Measurements from ENCODE around the gene PLXNA4. TPM values are rescaled to one million over a fixed set of nuclear protein-coding genes. Genes with fewer than 3 reads are reported as not detected.

The PLXNA4 gene
- total and polyA plus RNA-seq, 2 experiments from 2014 or later, result 7.3 to 33.3 TPM

GRCh38 chr7:132388688-132389087, 187.6 kb downstream of the PLXNA4 start:
- no peak for DNase-seq (ENCODE audit: low read depth in 1 of 2, low spot score in 1 of 2)
- Histone ChIP-seq H3K27ac (no peak overlapping the region), H3K9me3 (ENCODE audit: low read depth) (no peaks in the 10 kb centered on the region), H3K27me3 (no peaks in the 10 kb centered on the region), H3K4me3 (no peak overlapping the region), H3K4me1 (ENCODE audit: low read depth) (peaks cover 9% of the 10 kb centered on the region), H3K36me3 (no peaks in the 10 kb centered on the region)
- TF ChIP-seq CTCF (IDR thresholded peaks at IDR 0.05; ENCODE audit: low read depth, low read length), result no peak

GRCh38 chr7:132387596-132387995, 188.7 kb downstream of the PLXNA4 start:
- H3K27ac ChIP-seq, result no peak overlapping the region
- DNase-seq (ENCODE audit: low read depth in 1 of 2, low spot score in 1 of 2), result no peak
- no peaks in the 10 kb centered on the region for H3K27me3 ChIP-seq
- H3K4me3 ChIP-seq, result no peak overlapping the region
- H3K36me3 ChIP-seq, result no peaks in the 10 kb centered on the region
- H3K4me1 ChIP-seq (ENCODE audit: low read depth), result peaks cover 9% of the 10 kb centered on the region
- H3K9me3 ChIP-seq (ENCODE audit: low read depth), result no peaks in the 10 kb centered on the region
- TF ChIP-seq CTCF (IDR thresholded peaks at IDR 0.05; ENCODE audit: low read depth, low read length), result no peak

- no peaks in the 10 kb centered on the region for H3K27me3 ChIP-seq
- peak; percentile 36 to 77 for DNase-seq (ENCODE audit: low read depth in 1 of 2, low spot score in 1 of 2)
- no peaks in the 10 kb centered on the region for H3K36me3 ChIP-seq
- no peak overlapping the region for H3K27ac ChIP-seq
- TF ChIP-seq CTCF (IDR thresholded peaks at IDR 0.05; ENCODE audit: low read depth, low read length), result no peak
- no peaks in the 10 kb centered on the region for H3K9me3 ChIP-seq (ENCODE audit: low read depth)
- H3K4me1 ChIP-seq (ENCODE audit: low read depth), result peaks cover 20% of the 10 kb centered on the region
- H3K4me3 ChIP-seq, result no peak overlapping the region
Observed at GRCh38 chr7:132386201-132386681, 190.0 kb downstream of the PLXNA4 start.

- H3K9me3 ChIP-seq (ENCODE audit: low read depth), result no peaks in the 10 kb centered on the region
- no peaks in the 10 kb centered on the region for H3K27me3 ChIP-seq
- no peaks in the 10 kb centered on the region for H3K36me3 ChIP-seq
- H3K4me3 ChIP-seq, result no peak overlapping the region
- H3K27ac ChIP-seq, result no peak overlapping the region
- no peak for DNase-seq (ENCODE audit: low read depth in 1 of 2, low spot score in 1 of 2)
- no peak for TF ChIP-seq CTCF (IDR thresholded peaks at IDR 0.05; ENCODE audit: low read depth, low read length)
- H3K4me1 ChIP-seq (ENCODE audit: low read depth), result peaks cover 34% of the 10 kb centered on the region
Observed at GRCh38 chr7:132383962-132384361, 192.3 kb downstream of the PLXNA4 start.

GRCh38 chr7:132381742-132382472, 194.4 kb downstream of the PLXNA4 start:
- H3K27me3 ChIP-seq, result no peaks in the 10 kb centered on the region
- no peaks in the 10 kb centered on the region for H3K9me3 ChIP-seq (ENCODE audit: low read depth)
- no peak overlapping the region for H3K4me3 ChIP-seq
- TF ChIP-seq CTCF (IDR thresholded peaks at IDR 0.05; ENCODE audit: low read depth, low read length), result no peak
- peak; percentile 19 to 33 for DNase-seq (ENCODE audit: low read depth in 1 of 2, low spot score in 1 of 2)
- H3K27ac ChIP-seq, result peak overlapping the region; percentile 62
- no peaks in the 10 kb centered on the region for H3K36me3 ChIP-seq
- peaks cover 42% of the 10 kb centered on the region for H3K4me1 ChIP-seq (ENCODE audit: low read depth)
